Measurements from ENCODE around the gene IL17RB.

Gene IL17RB

DNA sequence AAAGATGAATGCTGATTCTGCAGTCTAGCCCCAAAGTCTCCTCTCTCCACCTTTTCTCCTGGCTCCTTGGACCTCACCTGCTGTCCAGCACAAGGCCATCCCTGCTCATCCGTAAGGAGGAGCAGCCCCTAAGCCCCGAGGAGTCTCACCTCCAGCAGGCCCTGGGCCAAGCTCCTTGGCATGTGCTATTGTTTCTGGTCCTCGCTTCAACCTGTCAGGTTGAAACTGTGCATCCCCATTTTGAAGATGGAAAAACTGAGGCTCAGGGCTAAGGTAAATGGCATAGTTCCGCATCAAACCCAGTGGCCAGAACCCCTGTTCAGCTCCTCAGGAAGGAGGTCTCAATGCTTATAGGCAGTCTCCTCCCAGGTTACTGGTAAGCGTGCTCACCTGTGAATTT, 26.3 kb upstream of the IL17RB start:
- no peak overlapping the region for H2BK5ac ChIP-seq (ENCODE audit: low read length)
- H2BK120ac ChIP-seq (ENCODE audit: low read depth, low read length), result no peak overlapping the region
- no peaks in the 10 kb centered on the region for H3K9me3 ChIP-seq (replicated peaks in 1 of 2; ENCODE audit: control insufficient read depth in 2 of 2, insufficient read depth in 1 of 2, low read depth in 1 of 2, low read length in 2 of 2)
- H2BK12ac ChIP-seq (ENCODE audit: low read length), result no peak overlapping the region
- H3K36me3 ChIP-seq (replicated peaks in 1 of 2; ENCODE audit: control insufficient read depth in 2 of 2, insufficient read depth in 2 of 2, low read length in 2 of 2), result peaks cover 7 to 33% of the 10 kb centered on the region in 2 donors
- H3K18ac ChIP-seq (ENCODE audit: low read length), result no peak overlapping the region
- H3K4me3 ChIP-seq (ENCODE audit: low read length in 2 of 2), result no peak overlapping the region
- WGBS, 2 donors (ENCODE audit: extremely low coverage in 2 of 2, insufficient read length in 2 of 2, insufficient replicate concordance in 1 of 2), result no CpG with 5 or more reads among the region's 5 CpGs
- H2BK15ac ChIP-seq (ENCODE audit: low read length), result no peak overlapping the region
- H4K8ac ChIP-seq (ENCODE audit: low read depth, low read length), result no peak overlapping the region
- no peak overlapping the region for H3K4me2 ChIP-seq (ENCODE audit: insufficient read depth, low read length, poor library complexity, severe bottlenecking)
- no peak overlapping the region for H2AFZ ChIP-seq (ENCODE audit: low read length)
- H3K27me3 ChIP-seq (ENCODE audit: control insufficient read depth in 3 of 3, insufficient read depth in 3 of 3, low read depth in 1 of 3, low read length in 3 of 3), result no peaks in the 10 kb centered on the region
- H3K79me1 ChIP-seq (ENCODE audit: low read depth, low read length), result peaks cover 3% of the 10 kb centered on the region
- H3K9ac ChIP-seq (ENCODE audit: low read depth, low read length, poor library complexity), result no peak overlapping the region
- H3K4me1 ChIP-seq (ENCODE audit: control insufficient read depth in 2 of 2, insufficient read depth in 1 of 2, low read depth in 1 of 2, low read length in 2 of 2), result no peaks in the 10 kb centered on the region
- no peak overlapping the region for H3K23ac ChIP-seq (ENCODE audit: low read depth, low read length, poor library complexity)
- no peak overlapping the region for H4K91ac ChIP-seq (ENCODE audit: low read depth, low read length, poor library complexity)
- H3K14ac ChIP-seq (ENCODE audit: low read length), result no peak overlapping the region
- DNase-seq (ENCODE audit: low spot score), result no peak
- no peak overlapping the region for H2AK5ac ChIP-seq (ENCODE audit: low read depth, low read length)
- H3K4ac ChIP-seq (ENCODE audit: low read length), result no peak overlapping the region
- H3K27ac ChIP-seq (replicated peaks; ENCODE audit: low read length), result no peak overlapping the region

DNA sequence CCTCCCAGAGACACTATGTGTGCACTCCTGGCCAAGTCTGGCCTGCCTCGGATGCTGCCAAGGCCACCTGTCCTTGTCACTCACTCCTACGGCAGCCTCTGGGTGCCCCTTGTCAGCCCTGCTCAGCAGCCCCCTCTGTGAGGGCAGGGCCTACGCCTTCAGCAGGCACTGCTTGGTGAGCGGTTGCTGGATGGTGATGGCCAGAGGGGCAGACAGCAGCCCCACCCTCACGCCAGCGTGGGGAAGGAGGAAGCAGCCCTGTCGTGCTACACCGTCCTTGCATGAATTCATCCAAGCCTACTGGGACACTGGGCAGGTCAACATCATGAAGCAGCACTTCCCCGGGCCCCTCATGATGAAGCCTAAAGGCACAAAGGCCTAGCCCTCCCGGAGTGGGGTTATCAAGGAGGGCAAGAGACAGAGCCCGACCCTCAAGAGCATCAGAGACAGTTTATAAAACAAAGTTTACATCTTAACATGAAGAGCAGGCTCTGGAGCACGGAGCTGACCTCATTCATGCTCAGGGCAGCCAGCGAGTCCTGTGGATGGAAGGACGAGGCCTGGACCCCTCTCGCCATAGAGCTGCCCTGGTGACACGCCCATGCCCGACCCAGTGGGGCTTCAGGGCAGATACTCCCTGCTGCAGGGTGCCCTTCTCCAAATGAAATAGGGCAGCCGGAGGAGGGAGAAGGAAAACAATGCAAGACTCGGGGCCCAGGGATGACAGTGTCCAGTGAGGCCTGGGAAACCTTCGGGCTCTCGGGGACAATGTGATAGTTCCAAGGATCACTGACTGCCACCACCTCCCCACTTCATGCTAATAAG, 25.4 kb upstream of the IL17RB start:
- H3K79me1 ChIP-seq (ENCODE audit: low read depth, low read length), result peaks cover 3% of the 10 kb centered on the region
- H2BK120ac ChIP-seq (ENCODE audit: low read depth, low read length), result no peak overlapping the region
- H3K9ac ChIP-seq (ENCODE audit: low read depth, low read length, poor library complexity), result peak overlapping the region; percentile 17
- no peak overlapping the region for H3K27ac ChIP-seq (replicated peaks; ENCODE audit: low read length)
- H2AK5ac ChIP-seq (ENCODE audit: low read depth, low read length), result no peak overlapping the region
- H3K4ac ChIP-seq (ENCODE audit: low read length), result no peak overlapping the region
- no peaks in the 10 kb centered on the region for H3K9me3 ChIP-seq (replicated peaks in 1 of 2; ENCODE audit: control insufficient read depth in 2 of 2, insufficient read depth in 1 of 2, low read depth in 1 of 2, low read length in 2 of 2)
- WGBS, 2 donors (ENCODE audit: extremely low coverage in 2 of 2, insufficient read length in 2 of 2, insufficient replicate concordance in 1 of 2), result no CpG with 5 or more reads among the region's 21 CpGs
- H2BK15ac ChIP-seq (ENCODE audit: low read length), result no peak overlapping the region
- peaks cover 7 to 33% of the 10 kb centered on the region in 2 donors for H3K36me3 ChIP-seq (replicated peaks in 1 of 2; ENCODE audit: control insufficient read depth in 2 of 2, insufficient read depth in 2 of 2, low read length in 2 of 2)
- no peak overlapping the region for H4K8ac ChIP-seq (ENCODE audit: low read depth, low read length)
- no peak overlapping the region for H3K4me3 ChIP-seq (ENCODE audit: low read length in 2 of 2)
- H4K91ac ChIP-seq (ENCODE audit: low read depth, low read length, poor library complexity), result no peak overlapping the region
- DNase-seq (ENCODE audit: low spot score), result no peak
- H2AFZ ChIP-seq (ENCODE audit: low read length), result no peak overlapping the region
- H3K27me3 ChIP-seq (ENCODE audit: control insufficient read depth in 3 of 3, insufficient read depth in 3 of 3, low read depth in 1 of 3, low read length in 3 of 3), result no peaks in the 10 kb centered on the region
- no peak overlapping the region for H3K14ac ChIP-seq (ENCODE audit: low read length)
- H3K18ac ChIP-seq (ENCODE audit: low read length), result peak overlapping the region; percentile 11
- H3K4me2 ChIP-seq (ENCODE audit: insufficient read depth, low read length, poor library complexity, severe bottlenecking), result no peak overlapping the region
- H3K23ac ChIP-seq (ENCODE audit: low read depth, low read length, poor library complexity), result peak overlapping the region; percentile 25
- H2BK5ac ChIP-seq (ENCODE audit: low read length), result no peak overlapping the region
- no peak overlapping the region for H2BK12ac ChIP-seq (ENCODE audit: low read length)
- H3K4me1 ChIP-seq (ENCODE audit: control insufficient read depth in 2 of 2, insufficient read depth in 1 of 2, low read depth in 1 of 2, low read length in 2 of 2), result no peaks in the 10 kb centered on the region

DNA sequence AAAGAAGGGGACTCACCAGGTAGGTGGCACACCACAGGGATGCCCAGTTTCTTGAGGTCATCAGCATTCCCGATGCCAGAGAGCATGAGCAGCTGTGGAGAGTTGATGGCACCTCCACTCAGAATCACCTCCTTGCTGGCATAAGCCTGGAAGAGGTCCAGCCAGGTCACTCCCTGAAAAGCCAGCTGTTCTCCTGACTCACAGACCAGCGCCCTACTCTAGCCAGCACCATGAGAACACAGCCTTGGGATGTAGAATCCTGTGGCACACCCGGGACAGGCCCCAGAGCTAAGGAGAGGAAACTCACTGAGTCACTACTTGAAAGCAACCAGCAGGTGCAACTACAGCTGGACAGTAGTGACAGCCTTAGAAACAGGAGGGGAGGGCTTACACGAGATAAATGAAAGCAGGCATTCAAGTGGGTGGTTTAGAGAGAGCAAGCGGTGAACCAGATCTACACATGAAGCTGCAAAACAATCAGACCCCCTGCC, 24.7 kb upstream of the IL17RB start:
- no peak for DNase-seq (ENCODE audit: low spot score)
- Histone ChIP-seq H3K27ac (replicated peaks; ENCODE audit: low read length) (no peak overlapping the region), H4K91ac (ENCODE audit: low read depth, low read length, poor library complexity) (no peak overlapping the region), H2AFZ (ENCODE audit: low read length) (no peak overlapping the region), H2BK5ac (ENCODE audit: low read length) (no peak overlapping the region), H3K27me3 (ENCODE audit: control insufficient read depth in 3 of 3, insufficient read depth in 3 of 3, low read depth in 1 of 3, low read length in 3 of 3) (no peaks in the 10 kb centered on the region), H3K9me3 (replicated peaks in 1 of 2; ENCODE audit: control insufficient read depth in 2 of 2, insufficient read depth in 1 of 2, low read depth in 1 of 2, low read length in 2 of 2) (no peaks in the 10 kb centered on the region), H2BK120ac (ENCODE audit: low read depth, low read length) (no peak overlapping the region), H3K4ac (ENCODE audit: low read length) (no peak overlapping the region), H3K18ac (ENCODE audit: low read length) (no peak overlapping the region), H3K4me3 (ENCODE audit: low read length in 2 of 2) (no peak overlapping the region), H3K4me2 (ENCODE audit: insufficient read depth, low read length, poor library complexity, severe bottlenecking) (no peak overlapping the region), H3K79me1 (ENCODE audit: low read depth, low read length) (peaks cover 3% of the 10 kb centered on the region), H2AK5ac (ENCODE audit: low read depth, low read length) (no peak overlapping the region), H4K8ac (ENCODE audit: low read depth, low read length) (no peak overlapping the region), H2BK15ac (ENCODE audit: low read length) (no peak overlapping the region), H3K9ac (ENCODE audit: low read depth, low read length, poor library complexity) (no peak overlapping the region), H3K23ac (ENCODE audit: low read depth, low read length, poor library complexity) (no peak overlapping the region), H3K14ac (ENCODE audit: low read length) (no peak overlapping the region), H3K4me1 (ENCODE audit: control insufficient read depth in 2 of 2, insufficient read depth in 1 of 2, low read depth in 1 of 2, low read length in 2 of 2) (no peaks in the 10 kb centered on the region), H3K36me3 (replicated peaks in 1 of 2; ENCODE audit: control insufficient read depth in 2 of 2, insufficient read depth in 2 of 2, low read length in 2 of 2) (peaks cover 7 to 33% of the 10 kb centered on the region in 2 donors), H2BK12ac (ENCODE audit: low read length) (no peak overlapping the region)
- no CpG with 5 or more reads among the region's 5 CpGs for WGBS, 2 donors (ENCODE audit: extremely low coverage in 2 of 2, insufficient read length in 2 of 2, insufficient replicate concordance in 1 of 2)

DNA sequence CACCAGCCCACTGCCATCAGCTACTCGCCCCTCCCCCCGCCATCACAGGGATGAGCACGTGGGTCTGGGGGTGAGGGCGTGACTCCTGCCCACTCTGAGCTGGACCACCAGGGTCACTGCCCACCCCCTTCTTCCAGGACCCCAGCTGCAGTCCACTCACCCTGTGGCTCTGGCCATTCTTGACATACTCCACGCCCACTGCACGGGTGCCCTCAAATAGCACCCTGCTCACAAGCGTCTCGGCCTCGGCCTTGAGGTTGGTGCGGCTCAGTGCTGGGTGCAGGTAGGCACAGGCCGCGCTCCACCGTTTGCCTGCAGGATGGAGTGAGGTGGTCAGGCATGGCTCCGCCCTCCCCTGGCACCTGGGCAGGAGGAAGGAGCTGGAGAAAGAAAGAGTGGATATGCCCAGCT, 24.0 kb upstream of the IL17RB start:
- Histone ChIP-seq H3K4ac (ENCODE audit: low read length) (no peak overlapping the region), H2BK5ac (ENCODE audit: low read length) (no peak overlapping the region), H2AFZ (ENCODE audit: low read length) (no peak overlapping the region), H3K4me2 (ENCODE audit: insufficient read depth, low read length, poor library complexity, severe bottlenecking) (no peak overlapping the region), H3K18ac (ENCODE audit: low read length) (peak overlapping the region; percentile 3), H4K8ac (ENCODE audit: low read depth, low read length) (no peak overlapping the region), H3K14ac (ENCODE audit: low read length) (no peak overlapping the region), H3K27me3 (ENCODE audit: control insufficient read depth in 3 of 3, insufficient read depth in 3 of 3, low read depth in 1 of 3, low read length in 3 of 3) (no peaks in the 10 kb centered on the region), H2BK12ac (ENCODE audit: low read length) (no peak overlapping the region), H2BK15ac (ENCODE audit: low read length) (no peak overlapping the region), H3K27ac (replicated peaks; ENCODE audit: low read length) (no peak overlapping the region), H2BK120ac (ENCODE audit: low read depth, low read length) (no peak overlapping the region), H2AK5ac (ENCODE audit: low read depth, low read length) (no peak overlapping the region), H3K36me3 (replicated peaks in 1 of 2; ENCODE audit: control insufficient read depth in 2 of 2, insufficient read depth in 2 of 2, low read length in 2 of 2) (peaks cover 5 to 26% of the 10 kb centered on the region in 2 donors), H3K9me3 (replicated peaks in 1 of 2; ENCODE audit: control insufficient read depth in 2 of 2, insufficient read depth in 1 of 2, low read depth in 1 of 2, low read length in 2 of 2) (no peaks in the 10 kb centered on the region), H3K79me1 (ENCODE audit: low read depth, low read length) (peaks cover 3% of the 10 kb centered on the region), H3K4me3 (ENCODE audit: low read length in 2 of 2) (no peak overlapping the region), H3K9ac (ENCODE audit: low read depth, low read length, poor library complexity) (no peak overlapping the region), H3K4me1 (ENCODE audit: control insufficient read depth in 2 of 2, insufficient read depth in 1 of 2, low read depth in 1 of 2, low read length in 2 of 2) (no peaks in the 10 kb centered on the region), H4K91ac (ENCODE audit: low read depth, low read length, poor library complexity) (no peak overlapping the region), H3K23ac (ENCODE audit: low read depth, low read length, poor library complexity) (no peak overlapping the region)
- WGBS, 2 donors (ENCODE audit: extremely low coverage in 2 of 2, insufficient read length in 2 of 2, insufficient replicate concordance in 1 of 2), result no CpG with 5 or more reads among the region's 14 CpGs
- no peak for DNase-seq (ENCODE audit: low spot score)
